Activated naive CD8-positive, alpha-beta T cell treated with anti-CD3 and anti-CD28 coated beads for 36 hours (primary cell): ENCODE data around the gene SOAT2. TPM values are rescaled to one million over a fixed set of nuclear protein-coding genes. Genes with fewer than 3 reads are reported as not detected.

Experiments used
- DNase-seq: peaks from one replicate; pipeline ENCODE4 v3.0.0; 2021
- H3K27ac Mint-ChIP-seq: one replicate; pipeline ENCODE4 v1.8.0; 2022; ENCODE audit warnings: mild to moderate bottlenecking, moderate library complexity, mixed read lengths
- H3K27me3 Mint-ChIP-seq: one replicate; pipeline ENCODE4 v1.8.0; 2022; ENCODE audit warnings: mild to moderate bottlenecking, mixed read lengths
- H3K36me3 Mint-ChIP-seq: one replicate; pipeline ENCODE4 v1.8.0; 2021; ENCODE audit warnings: mild to moderate bottlenecking, mixed read lengths
- H3K4me1 Mint-ChIP-seq: one replicate; pipeline ENCODE4 v1.8.0; 2021; ENCODE audit warnings: mixed read lengths
- H3K4me3 Mint-ChIP-seq: one replicate; pipeline ENCODE4 v1.8.0; 2022; ENCODE audit warnings: mild to moderate bottlenecking, moderate library complexity, mixed read lengths
- H3K9me3 Mint-ChIP-seq: one replicate; pipeline ENCODE4 v1.8.0; 2022; ENCODE audit warnings: mixed read lengths
- total RNA-seq, 2 experiments: library from RNA; stranded (reverse); gene quantifications; one replicate each; pipeline ENCODE4 v1.2.3, GENCODE V29; 2021

SOAT2 gene
- total RNA-seq, 2 experiments from 2014 or later: 3.1 to 3.8 TPM

GRCh38 chr12:53070877-53071492, 32.3 kb upstream of the SOAT2 start:
- Mint-ChIP-seq H3K36me3 (peaks cover 17% of the 10 kb centered on the region), H3K27ac (peak overlapping the region; percentile 7), H3K27me3 (no peaks in the 10 kb centered on the region), H3K4me1 (peaks cover 10% of the 10 kb centered on the region), H3K4me3 (no peak overlapping the region), H3K9me3 (no peaks in the 10 kb centered on the region)
- no peak for DNase-seq

- Mint-ChIP-seq H3K27ac (peak overlapping the region; percentile 18), H3K9me3 (no peaks in the 10 kb centered on the region), H3K36me3 (peaks cover 11% of the 10 kb centered on the region), H3K4me1 (peaks cover 14% of the 10 kb centered on the region), H3K4me3 (no peak overlapping the region), H3K27me3 (no peaks in the 10 kb centered on the region)
- no peak for DNase-seq
Measured at GRCh38 chr12:53071591-53072551, 31.4 kb upstream of the SOAT2 start.

- no peak for DNase-seq
- no peak overlapping the region for H3K27ac Mint-ChIP-seq
- H3K4me3 Mint-ChIP-seq: no peak overlapping the region
- peaks cover 14% of the 10 kb centered on the region for H3K36me3 Mint-ChIP-seq
- no peaks in the 10 kb centered on the region for H3K27me3 Mint-ChIP-seq
- H3K4me1 Mint-ChIP-seq: peaks cover 19% of the 10 kb centered on the region
- H3K9me3 Mint-ChIP-seq: no peaks in the 10 kb centered on the region
Measured at GRCh38 chr12:53073881-53074280, 29.4 kb upstream of the SOAT2 start.

GRCh38 chr12:53074283-53074998, 28.8 kb upstream of the SOAT2 start:
- H3K36me3 Mint-ChIP-seq: peaks cover 14% of the 10 kb centered on the region
- H3K4me3 Mint-ChIP-seq: no peak overlapping the region
- H3K9me3 Mint-ChIP-seq: no peaks in the 10 kb centered on the region
- H3K4me1 Mint-ChIP-seq: peaks cover 19% of the 10 kb centered on the region
- DNase-seq: no peak
- no peaks in the 10 kb centered on the region for H3K27me3 Mint-ChIP-seq
- no peak overlapping the region for H3K27ac Mint-ChIP-seq

GRCh38 chr12:53074999-53075370, 28.3 kb upstream of the SOAT2 start:
- H3K27me3 Mint-ChIP-seq: no peaks in the 10 kb centered on the region
- no peaks in the 10 kb centered on the region for H3K9me3 Mint-ChIP-seq
- no peak overlapping the region for H3K4me3 Mint-ChIP-seq
- H3K36me3 Mint-ChIP-seq: peaks cover 14% of the 10 kb centered on the region
- H3K4me1 Mint-ChIP-seq: peaks cover 21% of the 10 kb centered on the region
- no peak overlapping the region for H3K27ac Mint-ChIP-seq
- DNase-seq: no peak

- DNase-seq: no peak
- H3K27ac Mint-ChIP-seq: no peak overlapping the region
- peaks cover 8% of the 10 kb centered on the region for H3K36me3 Mint-ChIP-seq
- H3K4me1 Mint-ChIP-seq: peaks cover 23% of the 10 kb centered on the region
- no peak overlapping the region for H3K4me3 Mint-ChIP-seq
- no peaks in the 10 kb centered on the region for H3K9me3 Mint-ChIP-seq
- H3K27me3 Mint-ChIP-seq: no peaks in the 10 kb centered on the region
Measured at GRCh38 chr12:53076461-53076860, 26.8 kb upstream of the SOAT2 start.

GRCh38 chr12:53077030-53077429, 26.3 kb upstream of the SOAT2 start:
- H3K36me3 Mint-ChIP-seq: peaks cover 8% of the 10 kb centered on the region
- peak overlapping the region; percentile 12 for H3K4me3 Mint-ChIP-seq
- no peak overlapping the region for H3K27ac Mint-ChIP-seq
- no peaks in the 10 kb centered on the region for H3K27me3 Mint-ChIP-seq
- no peak for DNase-seq
- H3K9me3 Mint-ChIP-seq: no peaks in the 10 kb centered on the region
- H3K4me1 Mint-ChIP-seq: peaks cover 21% of the 10 kb centered on the region

GRCh38 chr12:53078425-53079225, 24.7 kb upstream of the SOAT2 start:
- no peaks in the 10 kb centered on the region for H3K27me3 Mint-ChIP-seq

GRCh38 chr12:53079226-53080117, 23.8 kb upstream of the SOAT2 start, which contains the start of gene SPRYD3:
Gene SPRYD3 (minus strand): TSS chr12:53079390. CDS start chr12:53079333, 57 bp downstream.
- Mint-ChIP-seq H3K27me3 (no peaks in the 10 kb centered on the region), H3K36me3 (peaks cover 4% of the 10 kb centered on the region), H3K4me3 (peak within 1 kb of the TSS; percentile 74), H3K4me1 (peaks cover 22% of the 10 kb centered on the region), H3K27ac (peak within 1 kb of the TSS; percentile 88), H3K9me3 (no peaks in the 10 kb centered on the region)
- peak; percentile 96 for DNase-seq

More at GRCh38 chr12:53078425-53079225, 24.7 kb upstream of the SOAT2 start:
- peaks cover 4% of the 10 kb centered on the region for H3K36me3 Mint-ChIP-seq
- H3K4me3 Mint-ChIP-seq: peak overlapping the region; percentile 74
- DNase-seq: peak; percentile 56
- peak overlapping the region; percentile 88 for H3K27ac Mint-ChIP-seq
- H3K9me3 Mint-ChIP-seq: no peaks in the 10 kb centered on the region
- H3K4me1 Mint-ChIP-seq: peaks cover 22% of the 10 kb centered on the region

- H3K27me3 Mint-ChIP-seq: no peaks in the 10 kb centered on the region
- peaks cover 10% of the 10 kb centered on the region for H3K4me1 Mint-ChIP-seq
- H3K27ac Mint-ChIP-seq: no peak overlapping the region
- no peak for DNase-seq
- no peaks in the 10 kb centered on the region for H3K9me3 Mint-ChIP-seq
- H3K36me3 Mint-ChIP-seq: no peaks in the 10 kb centered on the region
- no peak overlapping the region for H3K4me3 Mint-ChIP-seq
Measured at GRCh38 chr12:53082637-53083175, 20.6 kb upstream of the SOAT2 start.

GRCh38 chr12:53086361-53086760, 16.9 kb upstream of the SOAT2 start:
- Mint-ChIP-seq H3K27ac (no peak overlapping the region), H3K36me3 (no peaks in the 10 kb centered on the region), H3K4me1 (peaks cover 6% of the 10 kb centered on the region), H3K4me3 (no peak overlapping the region), H3K9me3 (no peaks in the 10 kb centered on the region), H3K27me3 (no peaks in the 10 kb centered on the region)
- no peak for DNase-seq

GRCh38 chr12:53090105-53090504, 13.2 kb upstream of the SOAT2 start:
- H3K9me3 Mint-ChIP-seq: no peaks in the 10 kb centered on the region
- H3K4me1 Mint-ChIP-seq: peaks cover 2% of the 10 kb centered on the region
- no peaks in the 10 kb centered on the region for H3K36me3 Mint-ChIP-seq
- no peak overlapping the region for H3K4me3 Mint-ChIP-seq
- H3K27ac Mint-ChIP-seq: no peak overlapping the region
- no peaks in the 10 kb centered on the region for H3K27me3 Mint-ChIP-seq
- no peak for DNase-seq

- Mint-ChIP-seq H3K27me3 (no peaks in the 10 kb centered on the region), H3K9me3 (no peaks in the 10 kb centered on the region)
Measured at GRCh38 chr12:53090554-53090953, 12.7 kb upstream of the SOAT2 start.

More at GRCh38 chr12:53090554-53090953, 12.7 kb upstream of the SOAT2 start:
- no peaks in the 10 kb centered on the region for H3K36me3 Mint-ChIP-seq
- H3K27ac Mint-ChIP-seq: no peak overlapping the region
- peaks cover 2% of the 10 kb centered on the region for H3K4me1 Mint-ChIP-seq
- no peak overlapping the region for H3K4me3 Mint-ChIP-seq
- DNase-seq: no peak
